MM.1S (cell line): ENCODE results near the gene PACRG.

Source experiments
- DNase-seq: peaks from one replicate; pipeline ENCODE4 v3.0.0-alpha.2; 2015
- H2AFZ ChIP-seq: fragments of 300-600 bp; sonication (generic); 2 replicates; pipeline ENCODE4 v1.6.0; 2016; ENCODE audit warnings: antibody characterized with exemption, low read length
- H3F3A ChIP-seq: fragments of 300-600 bp; sonication (generic); 2 replicates; pipeline ENCODE4 v1.6.1; 2016; ENCODE audit warnings: mild to moderate bottlenecking, antibody characterized with exemption, low read length, moderate library complexity, mixed read lengths; ENCODE audit not compliant: insufficient read depth
- H3K27ac ChIP-seq: fragments of 300-600 bp; sonication (generic); 2 replicates; pipeline ENCODE4 v1.5.1; 2016; ENCODE audit warnings: mild to moderate bottlenecking, low read length
- H3K27me3 ChIP-seq: fragments of 300-600 bp; sonication (generic); replicated peaks from 2 replicates; pipeline ENCODE4 v1.6.0; 2016; ENCODE audit warnings: low read length; ENCODE audit not compliant: insufficient read depth
- H3K36me3 ChIP-seq: fragments of 300-600 bp; sonication (generic); replicated peaks from 2 replicates; pipeline ENCODE4 v1.6.1; 2016; ENCODE audit warnings: mild to moderate bottlenecking, low read length, mixed read lengths; ENCODE audit not compliant: insufficient read depth
- H3K4me1 ChIP-seq: fragments of 300-600 bp; sonication (generic); 2 replicates; pipeline ENCODE4 v1.6.1; 2016; ENCODE audit warnings: low read length, mixed read lengths
- H3K4me2 ChIP-seq: fragments of 300-600 bp; sonication (generic); 2 replicates; pipeline ENCODE4 v1.6.0; 2016; ENCODE audit warnings: low read depth, low read length
- H3K4me3 ChIP-seq: fragments of 300-600 bp; sonication (generic); 2 replicates; pipeline ENCODE4 v1.5.1; 2016; ENCODE audit warnings: low read length, mixed read lengths
- H3K79me2 ChIP-seq: fragments of 300-600 bp; sonication (generic); 2 replicates; pipeline ENCODE4 v1.6.1; 2016; ENCODE audit warnings: mixed run types, low read length, mixed read lengths
- H3K9ac ChIP-seq: fragments of 300-600 bp; sonication (generic); 2 replicates; pipeline ENCODE4 v1.6.1; 2016; ENCODE audit warnings: low read length, mixed read lengths
- H3K9me2 ChIP-seq: fragments of 300-600 bp; sonication (generic); replicated peaks from 2 replicates; pipeline ENCODE4 v1.6.1; 2016; ENCODE audit warnings: mild to moderate bottlenecking, low read length, mixed read lengths; ENCODE audit not compliant: insufficient read depth
- H3K9me3 ChIP-seq: fragments of 300-600 bp; sonication (generic); replicated peaks from 2 replicates; pipeline ENCODE4 v1.6.1; 2016; ENCODE audit warnings: mild to moderate bottlenecking, low read length, mixed read lengths; ENCODE audit not compliant: insufficient read depth
- H4K20me1 ChIP-seq: fragments of 300-600 bp; sonication (generic); 2 replicates; pipeline ENCODE4 v1.6.1; 2016; ENCODE audit warnings: mild to moderate bottlenecking, low read length, moderate library complexity, mixed read lengths; ENCODE audit not compliant: insufficient read depth
- CTCF ChIP-seq: fragments of 300-600 bp; sonication (generic); IDR thresholded peaks from 2 replicates; pipeline ENCODE4 v1.5.1; 2016; ENCODE audit warnings: antibody characterized with exemption, low read length, mixed read lengths
- EZH2 ChIP-seq: fragments of 300-600 bp; sonication (generic); optimal IDR thresholded peaks from 2 replicates; pipeline ENCODE3; 2017; ENCODE audit warnings: low read depth, mild to moderate bottlenecking, antibody characterized with exemption, low read length, mixed read lengths
- EZH2phosphoT487 ChIP-seq: fragments of 300-600 bp; sonication (generic); IDR thresholded peaks from 2 replicates; pipeline ENCODE4 v1.6.1; 2018; ENCODE audit warnings: antibody characterized with exemption, low read length

The PACRG gene

GRCh38 chr6:163318071-163318786, 590.5 kb downstream of the PACRG start:
- Histone ChIP-seq H3K9me3 (no peaks in the 10 kb centered on the region), H3K4me1 (no peaks in the 10 kb centered on the region), H3K27me3 (no peaks in the 10 kb centered on the region), H3F3A (no peaks in the 10 kb centered on the region), H3K4me2 (no peak overlapping the region), H3K4me3 (no peak overlapping the region), H3K79me2 (no peaks in the 10 kb centered on the region), H4K20me1 (no peaks in the 10 kb centered on the region), H3K9ac (no peak overlapping the region), H2AFZ (no peak overlapping the region), H3K9me2 (no peaks in the 10 kb centered on the region), H3K27ac (no peak overlapping the region), H3K36me3 (no peaks in the 10 kb centered on the region)
- TF ChIP-seq CTCF (no peak), EZH2phosphoT487 (no peak), EZH2 (no peak)
- DNase-seq = no peak

GRCh38 chr6:163319609-163320366, 592.0 kb downstream of the PACRG start:
- no peak overlapping the region for H3K4me2 ChIP-seq
- H3F3A ChIP-seq = no peaks in the 10 kb centered on the region
- no peak for TF ChIP-seq EZH2phosphoT487
- no peak for TF ChIP-seq CTCF
- no peak for TF ChIP-seq EZH2

GRCh38 chr6:163320402-163320801, 592.6 kb downstream of the PACRG start:
- Histone ChIP-seq H3K79me2 (no peaks in the 10 kb centered on the region), H3K27me3 (no peaks in the 10 kb centered on the region), H2AFZ (no peak overlapping the region), H3K9ac (no peak overlapping the region), H3K9me2 (no peaks in the 10 kb centered on the region), H3F3A (no peaks in the 10 kb centered on the region), H3K27ac (no peak overlapping the region), H3K4me1 (no peaks in the 10 kb centered on the region), H3K4me2 (no peak overlapping the region), H3K4me3 (no peak overlapping the region), H4K20me1 (no peaks in the 10 kb centered on the region), H3K9me3 (no peaks in the 10 kb centered on the region), H3K36me3 (no peaks in the 10 kb centered on the region)
- TF ChIP-seq CTCF (no peak), EZH2 (no peak), EZH2phosphoT487 (no peak)
- DNase-seq = no peak

More at GRCh38 chr6:163319609-163320366, 592.0 kb downstream of the PACRG start:
- no peak overlapping the region for H3K4me3 ChIP-seq
- no peak overlapping the region for H3K9ac ChIP-seq
- H3K27me3 ChIP-seq = no peaks in the 10 kb centered on the region
- H3K27ac ChIP-seq = no peak overlapping the region
- H2AFZ ChIP-seq = no peak overlapping the region
- no peaks in the 10 kb centered on the region for H3K36me3 ChIP-seq
- no peak for DNase-seq
- no peaks in the 10 kb centered on the region for H3K4me1 ChIP-seq
- H3K79me2 ChIP-seq = no peaks in the 10 kb centered on the region
- no peaks in the 10 kb centered on the region for H3K9me2 ChIP-seq
- no peaks in the 10 kb centered on the region for H4K20me1 ChIP-seq
- no peaks in the 10 kb centered on the region for H3K9me3 ChIP-seq
